ENCODE results near the gene THTPA. TPM values are rescaled to one million over a fixed set of nuclear protein-coding genes. Genes with fewer than 3 reads are reported as not detected.

THTPA gene
- total and polyA plus RNA-seq, 2 of the 13 experiments (the other 11 are each of a cell fraction or from before 2014, with no cell fraction given), result 7.4 to 8.7 TPM

- TF ChIP-seq ZNF142 (CRISPR knock-in tag; IDR thresholded peaks at IDR 0.05) (0 out of 2 replicates have a peak, but pooled peaks have one; percentile 4), NFYC (CRISPR knock-in tag; IDR thresholded peaks at IDR 0.05) (no peak), YEATS4 (CRISPR knock-in tag; IDR thresholded peaks at IDR 0.05; ENCODE audit: borderline replicate concordance) (no peak), ATF6 (CRISPR knock-in tag; conservative IDR thresholded peaks at IDR 0.05) (0 out of 2 replicates have a peak, but pooled peaks have one; percentile 10), RFXAP (CRISPR knock-in tag; IDR thresholded peaks at IDR 0.05; ENCODE audit: borderline replicate concordance) (no peak), IRF9 (CRISPR knock-in tag; IDR thresholded peaks at IDR 0.05; ENCODE audit: borderline replicate concordance) (no peak; the same call in 1 of the 2 replicates), SALL2 (CRISPR knock-in tag; IDR thresholded peaks at IDR 0.05) (no peak), ZNF296 (CRISPR knock-in tag; conservative IDR thresholded peaks at IDR 0.05) (peak; percentile 76; the same call in 1 of the 2 replicates), ZNF614 (CRISPR knock-in tag; IDR thresholded peaks at IDR 0.05; ENCODE audit: borderline replicate concordance) (peak; percentile 10; the same call in 1 of the 2 replicates)
- TF ChIP-seq, protein P1, sequence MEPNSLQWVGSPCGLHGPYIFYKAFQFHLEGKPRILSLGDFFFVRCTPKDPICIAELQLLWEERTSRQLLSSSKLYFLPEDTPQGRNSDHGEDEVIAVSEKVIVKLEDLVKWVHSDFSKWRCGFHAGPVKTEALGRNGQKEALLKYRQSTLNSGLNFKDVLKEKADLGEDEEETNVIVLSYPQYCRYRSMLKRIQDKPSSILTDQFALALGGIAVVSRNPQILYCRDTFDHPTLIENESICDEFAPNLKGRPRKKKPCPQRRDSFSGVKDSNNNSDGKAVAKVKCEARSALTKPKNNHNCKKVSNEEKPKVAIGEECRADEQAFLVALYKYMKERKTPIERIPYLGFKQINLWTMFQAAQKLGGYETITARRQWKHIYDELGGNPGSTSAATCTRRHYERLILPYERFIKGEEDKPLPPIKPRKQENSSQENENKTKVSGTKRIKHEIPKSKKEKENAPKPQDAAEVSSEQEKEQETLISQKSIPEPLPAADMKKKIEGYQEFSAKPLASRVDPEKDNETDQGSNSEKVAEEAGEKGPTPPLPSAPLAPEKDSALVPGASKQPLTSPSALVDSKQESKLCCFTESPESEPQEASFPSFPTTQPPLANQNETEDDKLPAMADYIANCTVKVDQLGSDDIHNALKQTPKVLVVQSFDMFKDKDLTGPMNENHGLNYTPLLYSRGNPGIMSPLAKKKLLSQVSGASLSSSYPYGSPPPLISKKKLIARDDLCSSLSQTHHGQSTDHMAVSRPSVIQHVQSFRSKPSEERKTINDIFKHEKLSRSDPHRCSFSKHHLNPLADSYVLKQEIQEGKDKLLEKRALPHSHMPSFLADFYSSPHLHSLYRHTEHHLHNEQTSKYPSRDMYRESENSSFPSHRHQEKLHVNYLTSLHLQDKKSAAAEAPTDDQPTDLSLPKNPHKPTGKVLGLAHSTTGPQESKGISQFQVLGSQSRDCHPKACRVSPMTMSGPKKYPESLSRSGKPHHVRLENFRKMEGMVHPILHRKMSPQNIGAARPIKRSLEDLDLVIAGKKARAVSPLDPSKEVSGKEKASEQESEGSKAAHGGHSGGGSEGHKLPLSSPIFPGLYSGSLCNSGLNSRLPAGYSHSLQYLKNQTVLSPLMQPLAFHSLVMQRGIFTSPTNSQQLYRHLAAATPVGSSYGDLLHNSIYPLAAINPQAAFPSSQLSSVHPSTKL (CRISPR knock-in tag; IDR thresholded peaks at IDR 0.05), result no peak
- TF ChIP-seq, protein P2, sequence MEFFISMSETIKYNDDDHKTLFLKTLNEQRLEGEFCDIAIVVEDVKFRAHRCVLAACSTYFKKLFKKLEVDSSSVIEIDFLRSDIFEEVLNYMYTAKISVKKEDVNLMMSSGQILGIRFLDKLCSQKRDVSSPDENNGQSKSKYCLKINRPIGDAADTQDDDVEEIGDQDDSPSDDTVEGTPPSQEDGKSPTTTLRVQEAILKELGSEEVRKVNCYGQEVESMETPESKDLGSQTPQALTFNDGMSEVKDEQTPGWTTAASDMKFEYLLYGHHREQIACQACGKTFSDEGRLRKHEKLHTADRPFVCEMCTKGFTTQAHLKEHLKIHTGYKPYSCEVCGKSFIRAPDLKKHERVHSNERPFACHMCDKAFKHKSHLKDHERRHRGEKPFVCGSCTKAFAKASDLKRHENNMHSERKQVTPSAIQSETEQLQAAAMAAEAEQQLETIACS (CRISPR knock-in tag; IDR thresholded peaks at IDR 0.05), result no peak
- TF ChIP-seq, protein P3, sequence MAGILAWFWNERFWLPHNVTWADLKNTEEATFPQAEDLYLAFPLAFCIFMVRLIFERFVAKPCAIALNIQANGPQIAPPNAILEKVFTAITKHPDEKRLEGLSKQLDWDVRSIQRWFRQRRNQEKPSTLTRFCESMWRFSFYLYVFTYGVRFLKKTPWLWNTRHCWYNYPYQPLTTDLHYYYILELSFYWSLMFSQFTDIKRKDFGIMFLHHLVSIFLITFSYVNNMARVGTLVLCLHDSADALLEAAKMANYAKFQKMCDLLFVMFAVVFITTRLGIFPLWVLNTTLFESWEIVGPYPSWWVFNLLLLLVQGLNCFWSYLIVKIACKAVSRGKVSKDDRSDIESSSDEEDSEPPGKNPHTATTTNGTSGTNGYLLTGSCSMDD (CRISPR knock-in tag; IDR thresholded peaks at IDR 0.05), result no peak
Measured at GRCh38 chr14:23566778-23567185, 10.7 kb downstream of the THTPA start (continued).

All from HepG2 (cell line).